DOHH2 (cell line): ENCODE data around the gene RNF32.

ENCODE experiments used
- H3F3A ChIP-seq: fragments of 200-600 bp; sonication (generic), shearing (Covaris generic); 2 replicates; pipeline ENCODE4 v1.6.0; 2016; ENCODE audit warnings: antibody characterized with exemption, mild to moderate bottlenecking; ENCODE audit not compliant: control insufficient read depth, insufficient read depth
- H3K27ac ChIP-seq: fragments of 200-600 bp; sonication (generic); 2 replicates; pipeline ENCODE4 v1.5.1; 2014; ENCODE audit warnings: low read depth, mild to moderate bottlenecking, low read length, moderate library complexity
- H3K27me3 ChIP-seq: fragments of 200-600 bp; sonication (generic); 2 replicates; pipeline ENCODE4 v1.6.1; 2014; ENCODE audit warnings: mild to moderate bottlenecking, low read length, mixed read lengths; ENCODE audit not compliant: control insufficient read depth
- H3K36me3 ChIP-seq: fragments of 200-600 bp; sonication (generic); 2 replicates; pipeline ENCODE4 v1.6.1; 2014; ENCODE audit warnings: mild to moderate bottlenecking, low read length, moderate library complexity, mixed read lengths; ENCODE audit not compliant: control insufficient read depth
- H3K4me1 ChIP-seq: fragments of 200-600 bp; sonication (generic); 2 replicates; pipeline ENCODE4 v1.6.1; 2014; ENCODE audit warnings: mild to moderate bottlenecking, low read length, mixed read lengths; ENCODE audit not compliant: control insufficient read depth
- H3K4me2 ChIP-seq: fragments of 200-600 bp; sonication (generic); 2 replicates; pipeline ENCODE4 v1.6.0; 2014; ENCODE audit warnings: mild to moderate bottlenecking, low read length, moderate library complexity
- H3K4me3 ChIP-seq: fragments of 200-600 bp; sonication (generic); 2 replicates; pipeline ENCODE4 v1.5.1; 2014; ENCODE audit warnings: mild to moderate bottlenecking, low read length, mixed read lengths
- H3K79me2 ChIP-seq: fragments of 200-600 bp; sonication (generic); 2 replicates; pipeline ENCODE4 v1.6.1; 2014; ENCODE audit warnings: mild to moderate bottlenecking, low read length, mixed read lengths; ENCODE audit not compliant: control insufficient read depth
- H3K9me2 ChIP-seq: fragments of 200-600 bp; sonication (generic); replicated peaks from 2 replicates; pipeline ENCODE4 v1.6.1; 2014; ENCODE audit warnings: mild to moderate bottlenecking, low read length, mixed read lengths; ENCODE audit not compliant: control insufficient read depth
- H3K9me3 ChIP-seq: fragments of 200-600 bp; sonication (generic); 2 replicates; pipeline ENCODE4 v1.6.1; 2014; ENCODE audit warnings: antibody characterized with exemption, low read length, mixed read lengths; ENCODE audit not compliant: control insufficient read depth, insufficient read depth
- H4K20me1 ChIP-seq: fragments of 200-600 bp; sonication (generic); 2 replicates; pipeline ENCODE4 v1.6.0; 2014; ENCODE audit warnings: low read depth, mild to moderate bottlenecking, antibody characterized with exemption, low read length, moderate library complexity; ENCODE audit not compliant: control insufficient read depth, insufficient read depth
- CTCF ChIP-seq: fragments of 200-600 bp; sonication (generic); IDR thresholded peaks from one replicate; pipeline ENCODE4 v1.5.1; 2014; ENCODE audit warnings: antibody characterized with exemption, mild to moderate bottlenecking, low read depth, low read length; ENCODE audit not compliant: poor library complexity, severe bottlenecking
- EZH2phosphoT487 ChIP-seq: fragments of 200-600 bp; sonication (generic); IDR thresholded peaks from 2 replicates; pipeline ENCODE4 v1.6.1; 2017; ENCODE audit warnings: borderline replicate concordance, mild to moderate bottlenecking, antibody characterized with exemption, low read length, moderate library complexity, mixed read lengths

RNF32 gene

GRCh38 chr7:156606691-156607331, 33.8 kb upstream of the RNF32 start:
- no peaks in the 10 kb centered on the region for H3K9me3 ChIP-seq
- H3K79me2 ChIP-seq, result no peaks in the 10 kb centered on the region
- no peaks in the 10 kb centered on the region for H3F3A ChIP-seq
- no peaks in the 10 kb centered on the region for H3K4me1 ChIP-seq
- H3K36me3 ChIP-seq, result no peaks in the 10 kb centered on the region
- H3K4me3 ChIP-seq, result no peak overlapping the region
- no peaks in the 10 kb centered on the region for H3K9me2 ChIP-seq
- H3K27me3 ChIP-seq, result no peaks in the 10 kb centered on the region
- TF ChIP-seq CTCF, result no peak
- no peak for TF ChIP-seq EZH2phosphoT487
- no peaks in the 10 kb centered on the region for H4K20me1 ChIP-seq
- no peak overlapping the region for H3K27ac ChIP-seq
- H3K4me2 ChIP-seq, result no peak overlapping the region

GRCh38 chr7:156607332-156608172, 33.0 kb upstream of the RNF32 start:
- Histone ChIP-seq H4K20me1 (no peaks in the 10 kb centered on the region), H3K79me2 (no peaks in the 10 kb centered on the region), H3K36me3 (no peaks in the 10 kb centered on the region), H3F3A (no peaks in the 10 kb centered on the region), H3K27ac (no peak overlapping the region), H3K4me1 (no peaks in the 10 kb centered on the region), H3K9me2 (no peaks in the 10 kb centered on the region), H3K27me3 (no peaks in the 10 kb centered on the region), H3K4me2 (no peak overlapping the region), H3K9me3 (no peaks in the 10 kb centered on the region), H3K4me3 (no peak overlapping the region)
- TF ChIP-seq CTCF (no peak), EZH2phosphoT487 (no peak)

GRCh38 chr7:156608173-156608478, 32.4 kb upstream of the RNF32 start:
- Histone ChIP-seq H3K9me3 (no peaks in the 10 kb centered on the region), H4K20me1 (no peaks in the 10 kb centered on the region), H3K79me2 (no peaks in the 10 kb centered on the region), H3K9me2 (no peaks in the 10 kb centered on the region), H3F3A (no peaks in the 10 kb centered on the region), H3K27ac (no peak overlapping the region), H3K27me3 (no peaks in the 10 kb centered on the region; the same call in 1 of the 2 replicates), H3K4me2 (no peak overlapping the region), H3K4me1 (no peaks in the 10 kb centered on the region), H3K4me3 (no peak overlapping the region), H3K36me3 (no peaks in the 10 kb centered on the region)
- TF ChIP-seq EZH2phosphoT487 (no peak), CTCF (no peak)
